A204.1 (cell line): ENCODE measurements around the gene ANKRD44.

ENCODE experiments used
- FAIRE-seq: peaks from 2 replicates; lab custom pipeline; 2012; peaks lifted over from hg19 to GRCh38; lab: Jason Lieb, UNC

The ANKRD44 gene

DNA sequence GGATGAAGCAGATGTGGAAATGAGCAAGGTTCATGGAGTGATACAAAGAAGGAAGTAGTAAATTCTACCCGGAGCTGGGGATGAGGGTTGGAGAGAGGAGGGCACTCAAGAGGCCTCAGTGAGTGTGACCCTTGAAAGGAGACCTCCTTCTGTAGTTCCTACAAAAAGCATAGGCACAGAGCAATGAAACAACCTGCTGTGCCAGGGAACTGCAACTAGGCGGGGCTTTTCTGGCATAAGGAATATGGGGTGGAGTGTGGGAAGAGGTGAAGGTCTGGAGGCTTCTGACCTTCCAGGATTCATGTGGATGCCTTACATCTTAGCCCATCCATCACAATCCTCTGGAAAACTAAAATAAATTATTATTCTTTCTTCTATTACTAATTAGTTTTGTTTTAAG lies 358.6 kb downstream of the ANKRD44 start:
- no peak for FAIRE-seq

- FAIRE-seq = no peak
These were observed 361.5 kb downstream of the ANKRD44 start for GRCh38 chr2:196949116-196949515.

DNA sequence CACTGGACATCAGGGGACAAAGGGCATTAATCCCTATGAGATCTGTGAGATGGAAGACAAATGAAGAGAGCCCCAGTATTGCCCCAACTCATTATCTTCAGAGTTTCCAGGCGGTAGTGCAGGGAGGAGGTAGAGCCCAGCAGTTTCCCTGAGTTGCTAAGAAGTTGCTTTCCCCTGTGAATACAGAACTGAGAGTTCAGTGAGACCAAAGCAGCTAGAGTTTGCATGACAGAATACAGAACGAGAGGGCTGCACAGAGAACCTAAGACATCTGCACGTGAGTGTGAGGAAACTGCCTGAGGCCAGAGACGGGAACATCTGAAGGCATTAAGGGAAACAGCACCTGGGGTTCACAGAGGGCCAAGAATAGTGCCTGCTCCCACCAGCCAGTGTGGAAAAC lies 366.0 kb downstream of the ANKRD44 start:
- no peak for FAIRE-seq

DNA sequence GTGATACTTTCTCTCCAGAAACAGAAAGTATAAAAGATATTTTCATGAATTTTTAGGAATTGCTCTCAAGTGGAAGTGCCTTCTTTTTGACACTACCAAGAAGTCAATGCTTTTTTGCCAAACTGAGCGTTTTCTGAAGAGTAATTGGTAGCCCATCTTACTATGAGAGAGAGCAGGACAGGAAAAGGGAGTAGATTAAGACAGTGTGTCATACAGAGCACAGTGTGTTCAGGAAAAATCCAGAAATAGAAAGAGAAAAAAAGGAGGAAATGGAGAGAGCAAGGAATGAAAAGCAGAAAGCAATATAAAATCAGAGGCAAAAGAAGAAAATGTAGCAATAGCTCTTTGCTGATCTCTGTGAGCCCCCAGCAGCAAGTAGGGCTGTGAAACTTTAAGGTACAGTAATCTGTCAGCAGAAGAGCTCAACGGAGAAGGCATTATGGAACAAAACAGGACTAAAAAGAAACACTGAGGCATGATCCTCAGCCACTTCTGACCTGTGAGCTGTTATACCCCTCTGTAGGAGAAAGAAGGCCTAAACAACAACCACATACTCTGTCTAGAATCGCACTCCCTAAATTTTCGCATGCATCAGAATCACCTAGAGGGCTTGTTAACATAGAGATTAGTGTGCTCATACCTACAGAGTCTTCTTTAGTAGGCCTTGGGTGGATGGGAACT lies 369.0 kb downstream of the ANKRD44 start:
- FAIRE-seq = no peak

DNA sequence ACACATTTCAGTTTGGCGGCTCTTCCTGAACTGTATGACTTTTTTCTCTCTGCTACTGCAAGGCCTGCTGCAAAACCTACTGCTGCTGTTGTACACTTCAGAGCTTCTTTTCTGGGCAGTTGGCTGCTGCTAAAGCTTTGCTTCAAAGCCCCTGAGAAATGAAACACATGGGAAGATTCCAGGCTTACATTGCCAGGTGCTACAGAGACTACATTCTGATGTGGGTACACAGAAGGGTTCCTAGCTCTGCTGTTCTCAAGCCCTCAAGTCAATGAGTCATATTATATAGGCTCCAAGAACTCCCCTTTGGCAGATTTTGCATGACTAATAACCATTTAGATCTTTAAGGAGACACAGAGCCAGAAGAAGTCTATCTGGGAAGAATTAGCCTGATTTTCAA lies 371.2 kb downstream of the ANKRD44 start:
- no peak for FAIRE-seq
